GM12865 (cell line): ENCODE measurements around the gene BARX2.

Source experiments
- DNase-seq: peaks from one replicate; pipeline ENCODE4 v3.0.0; 2010; ENCODE audit warnings: low read depth
- H3K4me3 ChIP-seq: 2 replicates; pipeline ENCODE4 v1.5.1; 2011; ENCODE audit warnings: mild to moderate bottlenecking, low read depth, low read length, control low read depth
- CTCF ChIP-seq: IDR thresholded peaks from 2 replicates; pipeline ENCODE4 v1.5.1; 2011; ENCODE audit warnings: low read length, control low read depth, low read depth, inconsistent platforms; ENCODE audit not compliant: insufficient read depth; ENCODE audit errors: missing control alignments

The BARX2 gene

GRCh38 chr11:129346916-129347315 is 28.7 kb upstream of the BARX2 start:
- no peak overlapping the region for H3K4me3 ChIP-seq
- no peak for DNase-seq
- TF ChIP-seq CTCF, result no peak

GRCh38 chr11:129348813-129349212 is 26.8 kb upstream of the BARX2 start:
- no peak for TF ChIP-seq CTCF
- no peak overlapping the region for H3K4me3 ChIP-seq
- DNase-seq, result no peak

GRCh38 chr11:129352676-129353075 is 23.0 kb upstream of the BARX2 start:
- no peak for DNase-seq

GRCh38 chr11:129354691-129355090 is 21.0 kb upstream of the BARX2 start:
- DNase-seq, result no peak
- TF ChIP-seq CTCF, result no peak
- H3K4me3 ChIP-seq, result no peak overlapping the region

More at GRCh38 chr11:129352676-129353075, 23.0 kb upstream of the BARX2 start:
- H3K4me3 ChIP-seq, result no peak overlapping the region
- no peak for TF ChIP-seq CTCF

- TF ChIP-seq CTCF, result no peak
- no peak overlapping the region for H3K4me3 ChIP-seq
- DNase-seq, result no peak
These were observed 15.9 kb upstream of the BARX2 start for GRCh38 chr11:129359748-129360147.

GRCh38 chr11:129364143-129364654 is 11.4 kb upstream of the BARX2 start:
- peak; percentile 100 for TF ChIP-seq CTCF
- DNase-seq, result peak; percentile 88
- no peak overlapping the region for H3K4me3 ChIP-seq

GRCh38 chr11:129365816-129366215 is 9.8 kb upstream of the BARX2 start:
- no peak for DNase-seq
- TF ChIP-seq CTCF, result no peak
- no peak overlapping the region for H3K4me3 ChIP-seq
